H9 (cell line): ENCODE results near the gene TMEM151B. TPM values are rescaled to one million over a fixed set of nuclear protein-coding genes. Genes with fewer than 3 reads are reported as not detected.

Experiments
- DNase-seq: peaks from one replicate; pipeline ENCODE4 v3.0.0-alpha.2; 2017
- H2AFZ ChIP-seq: one replicate; pipeline ENCODE4 v1.6.1; 2013; ENCODE audit warnings: mild to moderate bottlenecking, low read length, control low read depth, moderate library complexity
- H2AK5ac ChIP-seq: 2 replicates; pipeline ENCODE4 v1.6.1; 2013; ENCODE audit warnings: low read length, control low read depth, mixed read lengths; ENCODE audit not compliant: insufficient read length
- H2BK120ac ChIP-seq: one replicate; pipeline ENCODE4 v1.6.1; 2013; ENCODE audit warnings: low read depth, mild to moderate bottlenecking, low read length, control low read depth, inconsistent platforms; ENCODE audit not compliant: poor library complexity, severe bottlenecking
- H2BK12ac ChIP-seq: 2 replicates; pipeline ENCODE4 v1.6.1; 2013; ENCODE audit warnings: low read length, control low read depth, mixed read lengths, low read depth; ENCODE audit not compliant: insufficient read length
- H2BK15ac ChIP-seq: 2 replicates; pipeline ENCODE4 v1.6.1; 2013; ENCODE audit warnings: low read depth, low read length, control low read depth
- H2BK20ac ChIP-seq: one replicate; pipeline ENCODE4 v1.6.1; 2013; ENCODE audit warnings: low read depth, mild to moderate bottlenecking, low read length, control low read depth, inconsistent platforms; ENCODE audit not compliant: poor library complexity, severe bottlenecking
- H2BK5ac ChIP-seq: 2 replicates; pipeline ENCODE4 v1.6.1; 2013; ENCODE audit warnings: low read length, control low read depth, mixed read lengths; ENCODE audit not compliant: insufficient read length
- H3K14ac ChIP-seq: 2 replicates; pipeline ENCODE4 v1.6.1; 2013; ENCODE audit warnings: low read length, control low read depth; ENCODE audit not compliant: insufficient read depth
- H3K18ac ChIP-seq: 2 replicates; pipeline ENCODE4 v1.6.1; 2013; ENCODE audit warnings: low read depth, mild to moderate bottlenecking, mixed read lengths, low read length, control low read depth; ENCODE audit not compliant: insufficient read length
- H3K23ac ChIP-seq: 2 replicates; pipeline ENCODE4 v1.6.1; 2013; ENCODE audit warnings: low read length, control low read depth, mixed read lengths, low read depth; ENCODE audit not compliant: insufficient read length
- H3K23me2 ChIP-seq: 2 replicates; pipeline ENCODE4 v1.6.1; 2013; ENCODE audit warnings: low read depth, mild to moderate bottlenecking, mixed read lengths, low read length, control low read depth; ENCODE audit not compliant: insufficient read length, poor library complexity, severe bottlenecking
- H3K27ac ChIP-seq: 2 replicates; pipeline ENCODE4 v1.5.1; 2013; ENCODE audit warnings: low read length, control low read depth, mixed read lengths, low read depth; ENCODE audit not compliant: insufficient read length
- H3K27me3 ChIP-seq: 2 replicates; pipeline ENCODE4 v1.6.1; 2013; ENCODE audit warnings: low read length, control low read depth, inconsistent platforms; ENCODE audit not compliant: insufficient read depth
- H3K4ac ChIP-seq: 2 replicates; pipeline ENCODE4 v1.6.1; 2013; ENCODE audit warnings: low read depth, mild to moderate bottlenecking, control low read depth, inconsistent platforms, low read length, moderate library complexity
- H3K4me1 ChIP-seq: 2 replicates; pipeline ENCODE4 v1.6.1; 2013; ENCODE audit warnings: low read length, control low read depth, inconsistent platforms; ENCODE audit not compliant: insufficient read depth
- H3K4me2 ChIP-seq: 2 replicates; pipeline ENCODE4 v1.6.1; 2013; ENCODE audit warnings: low read length, control low read depth, mixed read lengths; ENCODE audit not compliant: insufficient read length, insufficient read depth
- H3K56ac ChIP-seq: 2 replicates; pipeline ENCODE4 v1.6.1; 2013; ENCODE audit warnings: low read depth, mild to moderate bottlenecking, mixed read lengths, low read length, control low read depth; ENCODE audit not compliant: insufficient read length
- H3K79me1 ChIP-seq: 2 replicates; pipeline ENCODE4 v1.6.1; 2013; ENCODE audit warnings: low read depth, mild to moderate bottlenecking, moderate library complexity, low read length, control low read depth, inconsistent platforms; ENCODE audit not compliant: insufficient read depth, poor library complexity, severe bottlenecking
- H3K79me2 ChIP-seq: 2 replicates; pipeline ENCODE4 v1.6.1; 2013; ENCODE audit warnings: low read length, control low read depth, inconsistent platforms; ENCODE audit not compliant: insufficient read depth
- H3K9ac ChIP-seq: 2 replicates; pipeline ENCODE4 v1.6.1; 2013; ENCODE audit warnings: low read length, control low read depth, mixed read lengths; ENCODE audit not compliant: insufficient read length; ENCODE audit errors: extremely low read depth
- H3K9me3 ChIP-seq: one replicate; pipeline ENCODE4 v1.6.1; 2013; ENCODE audit warnings: low read depth, low read length, inconsistent platforms; ENCODE audit not compliant: control insufficient read depth
- H3T11ph ChIP-seq: one replicate; pipeline ENCODE4 v1.6.1; 2013; ENCODE audit warnings: mild to moderate bottlenecking, low read length, control low read depth, inconsistent platforms
- H4K20me1 ChIP-seq: one replicate; pipeline ENCODE4 v1.6.1; 2013; ENCODE audit not compliant: control insufficient read depth, insufficient read length, insufficient read depth
- H4K5ac ChIP-seq: 2 replicates; pipeline ENCODE4 v1.6.1; 2013; ENCODE audit warnings: low read depth, mild to moderate bottlenecking, mixed read lengths, low read length, control low read depth; ENCODE audit not compliant: insufficient read length
- H4K8ac ChIP-seq: replicated peaks from 2 replicates; pipeline ENCODE4 v1.6.1; 2013; ENCODE audit warnings: low read length, control low read depth, mixed read lengths, low read depth; ENCODE audit not compliant: insufficient read length
- H4K91ac ChIP-seq: 2 replicates; pipeline ENCODE4 v1.6.1; 2013; ENCODE audit warnings: low read depth, mild to moderate bottlenecking, moderate library complexity, mixed read lengths, low read length, control low read depth; ENCODE audit not compliant: insufficient read length
- H3K27ac Mint-ChIP-seq, 3 experiments: 2 replicates in 2 of 3; 3 replicates in 1 of 3; pipeline ENCODE4 v1.8.0; 2020 to 2021; ENCODE audit warnings: mixed read lengths in 3 of 3, mild to moderate bottlenecking in 1 of 3, moderate library complexity in 1 of 3
- H3K27me3 Mint-ChIP-seq: 2 replicates; pipeline ENCODE4 v1.8.0; 2021; ENCODE audit warnings: low read depth, mild to moderate bottlenecking, moderate library complexity, mixed read lengths
- H3K36me3 Mint-ChIP-seq, 3 experiments: 2 replicates in 2 of 3; 3 replicates in 1 of 3; pipeline ENCODE4 v1.8.0; 2020 to 2021; ENCODE audit warnings: low read depth in 3 of 3, mixed read lengths in 3 of 3; ENCODE audit not compliant: insufficient read depth in 1 of 3
- H3K4me1 Mint-ChIP-seq, 2 experiments: 2 replicates each; pipeline ENCODE4 v1.8.0; 2020; ENCODE audit warnings: mixed read lengths in 2 of 2
- H3K4me3 Mint-ChIP-seq, 2 experiments: 2 replicates in 1 of 2; 3 replicates in 1 of 2; pipeline ENCODE4 v1.8.0; 2020 to 2021; ENCODE audit warnings: mild to moderate bottlenecking in 2 of 2, mixed read lengths in 2 of 2, moderate library complexity in 1 of 2
- H3K9me3 Mint-ChIP-seq, 2 experiments: 2 replicates in 1 of 2; 3 replicates in 1 of 2; pipeline ENCODE4 v1.8.0; 2020; ENCODE audit warnings: mild to moderate bottlenecking in 2 of 2, mixed read lengths in 2 of 2, moderate library complexity in 1 of 2
- CTCF ChIP-seq: fragments of 200-600 bp; sonication (generic); conservative IDR thresholded peaks from 3 replicates; pipeline ENCODE4 v1.8.0; 2021; ENCODE audit warnings: antibody characterized with exemption, mild to moderate bottlenecking
- WGBS: extraction: QIAGEN DNeasy Blood & Tissue Kit; methylation state at CpG from one replicate; pipeline ENCODE4 v1.1.7; 2013; ENCODE audit warnings: missing lambda C conversion rate, low lambda C conversion rate, mixed read lengths; ENCODE audit not compliant: insufficient read length; ENCODE audit errors: extremely low coverage; 5-methylcytosine and 5-hydroxymethylcytosine counted together
- total RNA-seq: library from RNA; stranded (reverse); gene quantifications from 2 replicates; pipeline ENCODE4 v1.2.1, GENCODE V29; 2021

TMEM151B gene
- total RNA-seq, 1 experiment from 2014 or later = 2.4 TPM

DNA sequence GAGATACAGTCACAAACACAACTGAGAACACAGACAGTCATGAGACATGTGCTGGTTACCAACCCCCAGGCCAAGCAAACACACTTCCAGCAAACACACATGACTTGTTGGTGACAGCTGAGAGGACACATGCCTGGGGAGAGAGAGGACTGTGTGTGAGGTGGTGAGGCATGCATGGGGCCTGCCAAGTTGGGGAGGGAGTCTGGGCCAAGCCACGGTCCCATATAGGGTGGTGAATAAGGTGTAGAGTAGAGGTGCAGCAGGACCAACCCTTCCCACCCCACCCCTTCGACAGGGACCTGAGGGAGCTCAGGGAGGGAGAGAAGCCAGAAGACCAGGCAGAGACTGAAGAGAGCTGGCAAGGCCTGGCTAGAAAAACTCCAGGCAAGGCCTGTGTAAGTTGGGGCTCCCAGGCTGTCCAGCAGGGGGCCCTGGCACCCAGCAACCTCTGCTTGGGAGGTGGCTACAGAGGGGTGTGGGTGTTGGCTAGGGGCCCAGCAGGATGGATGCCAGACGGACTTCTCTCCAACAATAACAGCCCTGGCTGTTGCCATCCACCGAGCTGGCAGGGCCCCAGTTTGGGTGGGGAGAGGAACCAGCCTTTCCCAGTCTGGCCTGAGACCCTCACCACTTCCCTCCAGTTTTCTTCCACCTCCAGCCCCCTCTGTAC, 48.8 kb upstream of the TMEM151B start:
- no peak overlapping the region for H3K14ac ChIP-seq
- peak overlapping the region in 1 of 2 experiments; percentile 54; a peak in 3 of 5 replicates for H3K4me3 Mint-ChIP-seq

More for the DNA sequence above, 48.8 kb upstream of the TMEM151B start:
- Histone ChIP-seq H4K20me1 (no peaks in the 10 kb centered on the region), H2BK20ac (no peak overlapping the region), H2BK12ac (no peak overlapping the region), H3K9ac (no peak overlapping the region), H3K23ac (no peak overlapping the region), H3K27ac (no peak overlapping the region), H3K4me2 (no peak overlapping the region), H3K4ac (no peak overlapping the region), H3K4me1 (peaks cover 22% of the 10 kb centered on the region; the same call in 1 of the 2 replicates), H2BK15ac (no peak overlapping the region), H2BK120ac (no peak overlapping the region), H3K18ac (no peak overlapping the region), H4K91ac (no peak overlapping the region), H3K23me2 (peaks cover 22% of the 10 kb centered on the region), H2AK5ac (no peak overlapping the region), H2BK5ac (no peak overlapping the region), H3K79me2 (peaks cover 17% of the 10 kb centered on the region; the same call in 1 of the 2 replicates), H3K56ac (no peak overlapping the region), H3K9me3 (no peaks in the 10 kb centered on the region), H2AFZ (no peak overlapping the region), H4K8ac (no peak overlapping the region), H4K5ac (no peak overlapping the region), H3K27me3 (no peaks in the 10 kb centered on the region), H3K79me1 (peaks cover 17% of the 10 kb centered on the region), H3T11ph (no peak overlapping the region)
- Mint-ChIP-seq H3K4me1 (peaks cover 70 to 72% of the 10 kb centered on the region in 2 experiments), H3K27me3 (peaks cover 3% of the 10 kb centered on the region), H3K36me3 (peaks cover 0 to 3% (median 2%) of the 10 kb centered on the region in 3 experiments; a peak in 3 of 7 replicates), H3K9me3 (no peaks in the 10 kb centered on the region; a peak in 1 of 5 replicates), H3K27ac (peak overlapping the region; percentile 25 to 85 (median 81); a peak in 5 of 7 replicates)
- peak; percentile 80 for DNase-seq
- no CpG with 5 or more reads among the region's 4 CpGs for WGBS
- peak; percentile 71 for TF ChIP-seq CTCF
